ENCODE data around the gene PDE6D.

DNA sequence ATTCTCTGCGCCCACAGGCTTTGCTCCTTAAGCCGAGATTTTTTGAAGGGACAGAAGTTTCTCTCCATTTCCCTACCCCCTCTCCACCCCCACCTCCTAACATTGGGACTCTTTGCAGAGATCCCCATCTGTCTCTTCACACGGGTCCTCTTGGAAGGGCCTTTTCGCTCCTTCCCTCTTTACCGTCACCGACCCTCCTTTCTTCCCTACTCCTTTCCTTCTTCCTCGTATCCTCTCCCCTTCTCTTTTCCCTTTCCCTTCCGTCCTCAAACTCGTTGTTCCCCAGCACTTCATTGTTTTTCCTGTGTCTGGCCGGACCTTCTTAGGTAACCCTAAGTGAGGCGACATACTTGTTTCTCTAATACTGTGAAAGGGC lies 5.8 kb upstream of the PDE6D start:
- TF ChIP-seq POLR2A (IDR thresholded peaks at IDR 0.05; ENCODE audit: low read depth, low read length): no peak
- TF ChIP-seq TAF1 (IDR thresholded peaks at IDR 0.05; ENCODE audit: low read depth, low read length): no peak
- no peak for TF ChIP-seq SPI1 (IDR thresholded peaks at IDR 0.05; ENCODE audit: low read depth, low read length)

Measured in GM12891 (cell line).